Heart left ventricle (tissue), 16 donors: ENCODE data around the gene HMCN2. TPM values are rescaled to one million over a fixed set of nuclear protein-coding genes. Genes with fewer than 3 reads are reported as not detected.

Source experiments
- ATAC-seq, 4 donors: fragments of 200-7000 bp; cut with Tn5 transposase; one replicate each; pipeline ENCODE4 v1.9.1; 2020 to 2022; ENCODE audit warnings: moderate library complexity in 4 of 4, mild to moderate bottlenecking in 3 of 4, moderate number of reproducible peaks in 1 of 4
- DNase-seq, 5 donors: peaks; one replicate each; pipeline ENCODE4 v3.0.0-alpha.2; 2020
- H3K27ac ChIP-seq, 12 donors: fragments of 200-600 bp; sonication (generic) in 4 of 12; one replicate each; pipeline versions ENCODE4 v1.5.0 to v1.8.0; 2016 to 2022; ENCODE audit warnings: mild to moderate bottlenecking in 2 of 12
- H3K27me3 ChIP-seq, 9 donors: fragments of 200-600 bp; sonication (generic) in 2 of 9; one replicate each; pipeline versions ENCODE4 v1.5.1 to v1.8.0; 2016 to 2022; ENCODE audit warnings: mild to moderate bottlenecking in 3 of 9
- H3K36me3 ChIP-seq, 9 donors: fragments of 200-600 bp; sonication (generic) in 2 of 9; one replicate each; pipeline versions ENCODE4 v1.5.0 to v1.8.0; 2018 to 2022; ENCODE audit warnings: mild to moderate bottlenecking in 2 of 9
- H3K4me1 ChIP-seq, 12 donors: fragments of 200-600 bp; sonication (generic) in 4 of 12; one replicate each; pipeline versions ENCODE4 v1.5.0 to v1.8.0; 2016 to 2022; ENCODE audit warnings: mild to moderate bottlenecking in 3 of 12
- H3K4me3 ChIP-seq, 12 donors: fragments of 200-600 bp; sonication (generic) in 4 of 12; one replicate each; pipeline versions ENCODE4 v1.5.0 to v1.8.0; 2017 to 2022; ENCODE audit warnings: mild to moderate bottlenecking in 9 of 12, moderate library complexity in 4 of 12
- H3K9me3 ChIP-seq, 12 donors: fragments of 200-600 bp; sonication (generic) in 4 of 12; one replicate each; pipeline versions ENCODE4 v1.5.0 to v1.8.0; 2016 to 2022; ENCODE audit warnings: mild to moderate bottlenecking in 1 of 12
- CTCF ChIP-seq, 12 donors: fragments of 200-600 bp; sonication (generic) in 4 of 12; IDR thresholded peaks; one replicate each; pipeline versions ENCODE4 v1.5.0 to v1.8.0; 2018 to 2022; ENCODE audit warnings: antibody characterized with exemption in 12 of 12, mild to moderate bottlenecking in 5 of 12
- POLR2A ChIP-seq, 2 donors: fragments of 450-650 bp; IDR thresholded peaks; one replicate each; pipeline ENCODE4 v1.6.1; 2017; ENCODE audit warnings: antibody characterized with exemption in 2 of 2, mild to moderate bottlenecking in 2 of 2, moderate library complexity in 2 of 2
- WGBS, 4 donors: extraction: QIAGEN DNeasy Blood & Tissue Kit in 2 of 4; methylation state at CpG; one replicate each; pipeline versions ENCODE4 v1.1.5 to v1.1.7; 2013 to 2018; 5-methylcytosine and 5-hydroxymethylcytosine counted together
- intact Hi-C, 10 donors: fragments of 100-400 bp; cut with DNase I; formaldehyde crosslinking; loops; one replicate each; pipeline versions ENCODE4 v1.11.1 to v1.14.2; 2022
- polyA plus RNA-seq, 2 donors: library from polyadenylated mRNA; stranded (reverse); fragments of 200-250 nt; gene quantifications; one replicate each; pipeline ENCODE4 v1.2.3, GENCODE V29; 2013
- total RNA-seq, 9 donors: library from RNA; depleted of rRNA in 2 of 9; stranded (reverse); fragments of >200 nt in 2 of 9; fragmentation: NEBNext Ultra II Directional in 3 of 9; extraction: Animal tissue kit (Norgen Biotek cat#: 25700) in 3 of 9; gene quantifications; one replicate each; pipeline versions ENCODE4 v1.1.0 to v1.2.4, GENCODE V29; 2016 to 2023
- donor health status: ischemic (EF 13 %, LVEDD 7.1; RV severe dilation, severe dysfunction).
- donor health status: healthy with polysubstance abuse.
- donor health status: DM: no; HTN: yes; CAD: no.
- donor health status: DM: no; HTN: no; CAD: no.
- donor health status: ischemic (EF 25% LVEDD 6.9; RV normal size, moderate dysfunction).
- donor health status: ischemic (EF 25% LVEDD 5.7; RV mildly dilated, moderate dysfunction).
- donor health status: healthy.
- donor health status: DM: yes; HTN: yes; CAD: no.
- donor health status: ischemic (EF 35%, LVEDD 5.7; RV mildly dilated, moderate dysfunction).
- donor health status: nonischemic (EF 11% LVEDD 7.7; RV severe dilation, severe dysfunction).
- donor health status: DM: yes; HTN: yes; CAD: no.
- donor health status: PGD.
- donor health status: ischemic (EF 29% LVEDD 5.4; RV normal size, mild dysfunction).
- donor health status: nonischemic (EF 23%, LVEDD 6.1; RV moderate dilation, normal function).

The HMCN2 gene
- total and polyA plus RNA-seq, 11 donors = 2.3 to 10.4 (median 4.3) TPM

- ATAC-seq = no peak
- WGBS, 4 donors = 53 to 63% (median 60%) methylated on average over 4 of the region's 4 CpGs
- no peaks in the 10 kb centered on the region for H3K36me3 ChIP-seq
- TF ChIP-seq POLR2A (IDR thresholded peaks at IDR 0.05) = no peak
- TF ChIP-seq CTCF (IDR thresholded peaks at IDR 0.05) = no peak
- no peaks in the 10 kb centered on the region for H3K9me3 ChIP-seq
- H3K4me3 ChIP-seq = no peak overlapping the region
- H3K4me1 ChIP-seq = peaks cover 0 to 48% (median 18%) of the 10 kb centered on the region in 12 donors
- H3K27ac ChIP-seq = peak overlapping the region in 1 of 12 donors; percentile 82
- no peak for DNase-seq
- intact Hi-C loops = no loop called here
- peaks cover 0 to 11% (median 0%) of the 10 kb centered on the region in 9 donors for H3K27me3 ChIP-seq
Observed at GRCh38 chr9:130283539-130284248, 18.1 kb downstream of the HMCN2 start.

- TF ChIP-seq CTCF (IDR thresholded peaks at IDR 0.05) (no peak), POLR2A (IDR thresholded peaks at IDR 0.05) (no peak)
- DNase-seq (peak in 1 of 5 donors; percentile 8), ATAC-seq (no peak)
- Histone ChIP-seq H3K27ac (peak overlapping the region in 1 of 12 donors; percentile 82), H3K9me3 (no peaks in the 10 kb centered on the region), H3K4me1 (peaks cover 0 to 54% (median 18%) of the 10 kb centered on the region in 12 donors), H3K36me3 (no peaks in the 10 kb centered on the region), H3K4me3 (no peak overlapping the region), H3K27me3 (peaks cover 0 to 16% (median 0%) of the 10 kb centered on the region in 9 donors)
- intact Hi-C loops = no loop called here
- 79 to 81% (median 80%) methylated on average over 9 to 10 of the region's 10 CpGs for WGBS, 4 donors
Observed at GRCh38 chr9:130284249-130284625, 18.7 kb downstream of the HMCN2 start.

GRCh38 chr9:130284690-130285089, 19.1 kb downstream of the HMCN2 start:
- Histone ChIP-seq H3K4me1 (peaks cover 0 to 56% (median 18%) of the 10 kb centered on the region in 12 donors), H3K36me3 (no peaks in the 10 kb centered on the region), H3K4me3 (no peak overlapping the region), H3K27me3 (peaks cover 0 to 18% (median 0%) of the 10 kb centered on the region in 9 donors), H3K27ac (peak overlapping the region in 1 of 12 donors; percentile 82), H3K9me3 (no peaks in the 10 kb centered on the region)
- ATAC-seq (no peak), DNase-seq (peak in 1 of 5 donors; percentile 8)
- intact Hi-C loops = no loop called here
- 87 to 99% (median 95%) methylated on average over 6 to 7 of the region's 7 CpGs for WGBS, 4 donors
- TF ChIP-seq POLR2A (IDR thresholded peaks at IDR 0.05) = no peak
- no peak for TF ChIP-seq CTCF (IDR thresholded peaks at IDR 0.05)

DNA sequence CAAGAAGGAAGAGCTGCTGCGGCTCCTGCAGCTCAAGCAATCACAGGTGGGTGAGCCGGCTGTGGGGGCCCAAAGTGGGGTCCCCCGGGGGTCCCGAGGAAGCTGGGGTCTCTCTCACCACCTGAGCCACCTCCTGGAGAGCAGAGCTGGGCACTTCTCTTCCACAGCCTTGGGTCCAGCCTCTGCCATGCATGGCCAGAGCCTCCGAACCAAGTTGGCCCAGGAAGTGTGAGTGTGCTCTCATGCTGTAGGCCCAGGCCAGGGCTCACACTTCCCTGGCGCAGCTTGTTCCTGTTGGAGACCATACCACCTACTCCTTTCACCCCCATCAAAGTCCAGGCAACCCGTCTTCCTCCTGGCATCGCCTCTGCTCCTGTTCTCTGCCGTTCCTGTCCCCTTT, 19.7 kb downstream of the HMCN2 start:
- ATAC-seq (no peak), DNase-seq (peak in 1 of 5 donors; percentile 15)
- intact Hi-C loops = no loop called here

More for the DNA sequence above, 19.7 kb downstream of the HMCN2 start:
- WGBS, 4 donors = 79 to 87% (median 83%) methylated on average over 9 of the region's 9 CpGs
- Histone ChIP-seq H3K9me3 (no peaks in the 10 kb centered on the region), H3K27ac (peak overlapping the region in 1 of 12 donors; percentile 82), H3K4me1 (peaks cover 0 to 62% (median 18%) of the 10 kb centered on the region in 12 donors), H3K4me3 (no peak overlapping the region), H3K27me3 (peaks cover 0 to 23% (median 2%) of the 10 kb centered on the region in 9 donors), H3K36me3 (no peaks in the 10 kb centered on the region)
- TF ChIP-seq CTCF (IDR thresholded peaks at IDR 0.05) (no peak), POLR2A (IDR thresholded peaks at IDR 0.05) (no peak)
